ENCODE results near the gene MBD3L2B.

DNA sequence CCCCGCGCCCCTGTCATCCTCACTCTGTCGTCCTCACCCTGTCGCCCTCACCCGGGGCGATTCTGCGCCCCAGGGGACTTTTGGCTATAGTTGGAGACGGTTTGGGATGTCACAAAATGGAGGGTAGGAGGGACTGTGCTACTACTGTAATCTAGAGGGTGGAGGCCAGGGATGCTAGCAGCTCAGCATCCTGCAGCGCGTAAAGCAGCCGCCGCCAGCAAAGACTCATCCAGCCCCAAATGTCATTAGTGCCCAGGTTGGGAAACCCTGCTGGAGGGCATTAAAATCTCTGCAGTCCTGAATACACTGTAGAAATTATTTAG, 48.6 kb upstream of the MBD3L2B start:
- TF ChIP-seq RAD21 (IDR thresholded peaks at IDR 0.05; ENCODE audit: low read length) = no peak
- no peak for TF ChIP-seq FOXM1 (IDR thresholded peaks at IDR 0.05; ENCODE audit: low read depth)
- TF ChIP-seq EZH2phosphoT487 (IDR thresholded peaks at IDR 0.05; ENCODE audit: borderline replicate concordance, low read depth) = no peak
- TF ChIP-seq REST (IDR thresholded peaks at IDR 0.05; ENCODE audit: low read depth, low read length) = no peak
- no peak for TF ChIP-seq YY1 (IDR thresholded peaks at IDR 0.05; ENCODE audit: low read depth)
- TF ChIP-seq MEF2A (IDR thresholded peaks at IDR 0.05; ENCODE audit: borderline replicate concordance, low read depth) = no peak
- TF ChIP-seq CTCF (IDR thresholded peaks at IDR 0.05) = no peak
- no peak for TF ChIP-seq EP300 (IDR thresholded peaks at IDR 0.05; ENCODE audit: borderline replicate concordance in 1 of 2, low read depth in 1 of 2, low read length in 1 of 2)
- TF ChIP-seq TAF1 (IDR thresholded peaks at IDR 0.05; ENCODE audit: borderline replicate concordance, low read depth, low read length) = no peak
- TF ChIP-seq RFX5 (IDR thresholded peaks at IDR 0.05; ENCODE audit: low read length) = no peak
- TF ChIP-seq, protein P1, sequence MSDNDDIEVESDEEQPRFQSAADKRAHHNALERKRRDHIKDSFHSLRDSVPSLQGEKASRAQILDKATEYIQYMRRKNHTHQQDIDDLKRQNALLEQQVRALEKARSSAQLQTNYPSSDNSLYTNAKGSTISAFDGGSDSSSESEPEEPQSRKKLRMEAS (IDR thresholded peaks at IDR 0.05; ENCODE audit: low read depth) = no peak

All from SK-N-SH (cell line).